Effector CD8-positive, alpha-beta T cell (primary cell): Measurements from ENCODE around the gene FITM1.
A peak's percentile ranks its signal among the peaks of the same experiment; 100 is the strongest.

Experiments used
- DNase-seq: peaks from one replicate; lab custom pipeline; 2025; lab: John Stamatoyannopoulos, UW
- total RNA-seq, 4 experiments: gene quantifications; one replicate each; lab custom pipeline; 2026; lab: John Stamatoyannopoulos, UW

Gene FITM1
- total RNA-seq, result 1.7 to 3.1 (median 2.1) reads per million in 4 experiments

- DNase-seq, result no peak
These were observed at the start of gene FITM1 for GRCh38 chr14:24130380-24130716. FITM1 (plus strand) TSS chr14:24130659; CDS start chr14:24131564, 905 bp downstream.

GRCh38 chr14:24080888-24081738 lies 49.3 kb upstream of the FITM1 start:
- peak; percentile 48 for DNase-seq

- DNase-seq, result no peak
These were observed 48.7 kb upstream of the FITM1 start for GRCh38 chr14:24081739-24082211.

- DNase-seq, result no peak
These were observed 47.9 kb upstream of the FITM1 start for GRCh38 chr14:24082411-24083080.

- no peak for DNase-seq
These were observed 47.0 kb upstream of the FITM1 start for GRCh38 chr14:24083462-24083861.

GRCh38 chr14:24084440-24084839 lies 46.0 kb upstream of the FITM1 start:
- DNase-seq, result no peak

GRCh38 chr14:24085215-24085614 lies 45.2 kb upstream of the FITM1 start:
- no peak for DNase-seq

GRCh38 chr14:24086193-24086955 lies 44.1 kb upstream of the FITM1 start:
- no peak for DNase-seq

GRCh38 chr14:24087004-24087403 lies 43.5 kb upstream of the FITM1 start:
- no peak for DNase-seq

- no peak for DNase-seq
These were observed 42.4 kb upstream of the FITM1 start for GRCh38 chr14:24088095-24088494.

GRCh38 chr14:24089890-24090289 lies 40.6 kb upstream of the FITM1 start:
- DNase-seq, result no peak

- DNase-seq, result no peak
These were observed 38.4 kb upstream of the FITM1 start for GRCh38 chr14:24092110-24092504.

- no peak for DNase-seq
These were observed 37.8 kb upstream of the FITM1 start for GRCh38 chr14:24092505-24093206.

- DNase-seq, result no peak
These were observed 37.1 kb upstream of the FITM1 start for GRCh38 chr14:24093207-24093900.

- DNase-seq, result peak; percentile 63
These were observed 36.3 kb upstream of the FITM1 start, which contains the start of gene PCK2 for GRCh38 chr14:24093901-24094840. PCK2 (plus strand) TSS chr14:24094311; CDS start chr14:24094406, 95 bp downstream.

- DNase-seq, result no peak
These were observed 35.6 kb upstream of the FITM1 start for GRCh38 chr14:24094841-24095270.

- no peak for DNase-seq
These were observed 35.0 kb upstream of the FITM1 start for GRCh38 chr14:24095271-24096068.

- no peak for DNase-seq
These were observed 33.8 kb upstream of the FITM1 start for GRCh38 chr14:24096545-24097181.
